B cell (primary cell): Measurements from ENCODE around the gene COL11A1.
"Not testable (repeated sequence)": the region's sequence is repeated elsewhere in the genome, so short reads cannot be mapped to it uniquely, and the experiment has no call there.

Source experiments
- CTCF ChIP-seq: fragments of 200-600 bp; IDR thresholded peaks from one replicate; pipeline ENCODE4 v1.8.0; 2022; ENCODE audit warnings: antibody characterized with exemption, mild to moderate bottlenecking
- EZH2 ChIP-seq: IDR thresholded peaks from 2 replicates; pipeline ENCODE4 v1.6.1; 2012; ENCODE audit warnings: borderline replicate concordance, low read depth, mild to moderate bottlenecking, moderate library complexity, low read length; ENCODE audit not compliant: insufficient read depth, poor library complexity, severe bottlenecking

DNA sequence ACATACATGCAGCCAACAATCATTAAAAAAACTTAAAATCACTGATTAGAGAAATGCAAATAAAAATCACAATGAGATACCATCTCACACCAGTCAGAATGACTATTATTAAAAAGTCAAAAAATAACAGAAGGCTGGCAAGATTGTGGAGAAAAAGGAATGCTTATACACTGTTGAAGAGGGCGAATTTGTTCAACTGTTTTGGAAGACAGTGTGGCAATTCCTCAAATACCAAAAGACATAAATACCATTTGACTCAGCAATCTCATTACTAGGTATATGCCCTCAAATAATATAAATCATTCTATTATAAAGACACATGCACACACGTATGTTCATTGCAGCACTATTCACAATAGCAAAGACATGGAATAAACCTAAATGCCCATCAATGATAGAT lies 19.9 kb upstream of the COL11A1 start:
- TF ChIP-seq CTCF, EZH2: not testable (repeated sequence)
